Stomach (tissue), 19 donors: ENCODE data around the gene MPIG6B. TPM values are rescaled to one million over a fixed set of nuclear protein-coding genes. Genes with fewer than 3 reads are reported as not detected.

Source experiments
- DNase-seq, 2 donors: peaks; one replicate each; pipeline versions ENCODE4 v3.0.0 to v3.0.0-alpha.2; 2013 to 2019
- H3K27ac ChIP-seq, 5 donors: fragments of 200-600 bp in 4 of 5; sonication (generic) in 4 of 5; one replicate each; pipeline ENCODE4 v1.5.1; 2013 to 2019; ENCODE audit warnings: mild to moderate bottlenecking in 1 of 5, moderate library complexity in 1 of 5
- H3K27me3 ChIP-seq, 3 donors: fragments of 200-600 bp; sonication (generic); one replicate each; pipeline ENCODE4 v1.5.1; 2017 to 2019; ENCODE audit warnings: mixed run types in 1 of 3
- H3K36me3 ChIP-seq, 4 donors: fragments of 200-600 bp; sonication (generic); 1 replicate in 3 of 4; 2 replicates in 1 of 4; pipeline ENCODE4 v1.5.1; 2016 to 2019
- H3K4me1 ChIP-seq, 4 donors: fragments of 200-600 bp; sonication (generic); one replicate each; pipeline ENCODE4 v1.5.1; 2016 to 2019
- H3K4me3 ChIP-seq, 4 donors: fragments of 200-600 bp; sonication (generic) in 3 of 4; one replicate each; pipeline ENCODE4 v1.5.1; 2016 to 2019; ENCODE audit warnings: mild to moderate bottlenecking in 1 of 4
- H3K9me3 ChIP-seq, 4 donors: fragments of 200-600 bp; sonication (generic); one replicate each; pipeline ENCODE4 v1.5.1; 2016 to 2019
- CTCF ChIP-seq, 7 experiments: fragments of 450-650 bp in 4 of 7; fragments of 200-600 bp in 3 of 7; sonication (generic) in 3 of 7; IDR thresholded peaks; one replicate each; pipeline ENCODE4 v1.5.1; 2016 to 2019; ENCODE audit warnings: antibody characterized with exemption in 7 of 7, control low read depth in 2 of 7, mild to moderate bottlenecking in 1 of 7
- EP300 ChIP-seq: sonication (generic); formaldehyde crosslinking; IDR thresholded peaks from one replicate; pipeline ENCODE4 v1.6.1; 2017; ENCODE audit warnings: antibody characterized with exemption
- POLR2A ChIP-seq, 4 donors: fragments of 450-650 bp; IDR thresholded peaks; one replicate each; pipeline ENCODE4 v1.6.1; 2016; ENCODE audit warnings: antibody characterized with exemption in 4 of 4, control low read depth in 2 of 4, mild to moderate bottlenecking in 1 of 4, moderate library complexity in 1 of 4
- POLR2AphosphoS5 ChIP-seq, 3 donors: sonication (generic); formaldehyde crosslinking; IDR thresholded peaks; one replicate each; pipeline ENCODE4 v1.6.1; 2016; ENCODE audit warnings: antibody characterized with exemption in 3 of 3
- WGBS, 5 donors: extraction: QIAGEN DNeasy Blood & Tissue Kit in 3 of 5; methylation state at CpG; one replicate each; pipeline versions ENCODE4 v1.1.5 to v1.1.7; 2013 to 2018; 5-methylcytosine and 5-hydroxymethylcytosine counted together
- intact Hi-C: fragments of 100-400 bp; cut with DNase I; formaldehyde crosslinking; loops from one replicate; pipeline ENCODE4 v1.15.1; 2023; ENCODE audit warnings: low total_unique reads
- long read RNA-seq, 10 donors: transcript quantifications; one replicate each; lab custom pipeline, GENCODE V29; 2026
- polyA plus RNA-seq, 3 donors: library from polyadenylated mRNA; stranded (reverse); fragments of 200-250 nt; gene quantifications; one replicate each; pipeline ENCODE4 v1.2.3, GENCODE V29; 2013
- total RNA-seq, 5 donors: library from RNA; depleted of rRNA; stranded (reverse); fragments of >200 nt; gene quantifications; one replicate each; pipeline versions ENCODE4 v1.1.0 to v1.2.3, GENCODE V29; 2014 to 2016
- donor health status: healthy with polysubstance abuse.
- donor health status: Bipolar disorder and iron deficiency.
- donor health status: healthy.

The MPIG6B gene, protein sequence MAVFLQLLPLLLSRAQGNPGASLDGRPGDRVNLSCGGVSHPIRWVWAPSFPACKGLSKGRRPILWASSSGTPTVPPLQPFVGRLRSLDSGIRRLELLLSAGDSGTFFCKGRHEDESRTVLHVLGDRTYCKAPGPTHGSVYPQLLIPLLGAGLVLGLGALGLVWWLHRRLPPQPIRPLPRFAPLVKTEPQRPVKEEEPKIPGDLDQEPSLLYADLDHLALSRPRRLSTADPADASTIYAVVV
- not detected for total RNA-seq
- under 1 TPM in 1 of 3 donors, not detected in 2; 0.10 TPM for polyA plus RNA-seq
- long read RNA-seq, donor 1: 0 reads
- long read RNA-seq, donor 2: 0 reads
- long read RNA-seq, donor 3: 0 reads
- long read RNA-seq, donor 4: 0 reads
- long read RNA-seq, donor 5: 0 reads
- long read RNA-seq, donor 6: 0 reads
- long read RNA-seq, donor 7: 0 reads
- long read RNA-seq, donor 8: 0 reads
- long read RNA-seq, donor 9: 0 reads
- long read RNA-seq, donor 10: 0 reads

- DNase-seq: no peak
- no peaks in the 10 kb centered on the region for H3K9me3 ChIP-seq
- TF ChIP-seq POLR2AphosphoS5 (IDR thresholded peaks at IDR 0.05) (no peak), EP300 (no peak), CTCF (IDR thresholded peaks at IDR 0.05) (no peak), POLR2A (IDR thresholded peaks at IDR 0.05) (no peak)
- WGBS, 5 donors: 76 to 83% (median 78%) methylated on average over 32 to 46 of the region's 46 CpGs
- H3K4me3 ChIP-seq: no peak within 1 kb of the TSS
- peaks cover 5 to 34% (median 12%) of the 10 kb centered on the region in 4 donors for H3K4me1 ChIP-seq
- intact Hi-C loops: no loop called here
- H3K27ac ChIP-seq: no peak within 1 kb of the TSS
- no peaks in the 10 kb centered on the region for H3K27me3 ChIP-seq
- peaks cover 10 to 32% (median 27%) of the 10 kb centered on the region in 4 donors for H3K36me3 ChIP-seq
Measured at GRCh38 chr6:31723245-31723979, at the start of gene MPIG6B. Gene MPIG6B (plus strand): TSS chr6:31723373. CDS start chr6:31723384, 11 bp downstream.

- TF ChIP-seq POLR2A (IDR thresholded peaks at IDR 0.05) (no peak), EP300 (no peak), POLR2AphosphoS5 (IDR thresholded peaks at IDR 0.05) (no peak), CTCF (IDR thresholded peaks at IDR 0.05) (no peak)
- Histone ChIP-seq H3K4me1 (peaks cover 5 to 15% (median 13%) of the 10 kb centered on the region in 4 donors), H3K4me3 (no peak overlapping the region), H3K27ac (no peak overlapping the region), H3K27me3 (no peaks in the 10 kb centered on the region), H3K9me3 (no peaks in the 10 kb centered on the region), H3K36me3 (peaks cover 18 to 32% (median 29%) of the 10 kb centered on the region in 4 donors)
- WGBS, 5 donors: 75 to 89% (median 78%) methylated on average over 4 of the region's 4 CpGs
- intact Hi-C loops: no loop called here
- DNase-seq: no peak
Measured at GRCh38 chr6:31676322-31676903, 46.8 kb upstream of the MPIG6B start.

- H3K9me3 ChIP-seq: no peaks in the 10 kb centered on the region
- no peak overlapping the region for H3K4me3 ChIP-seq
- H3K36me3 ChIP-seq: peaks cover 13 to 27% (median 24%) of the 10 kb centered on the region in 4 donors
- TF ChIP-seq POLR2A (IDR thresholded peaks at IDR 0.05) (no peak), EP300 (no peak), CTCF (IDR thresholded peaks at IDR 0.05) (no peak), POLR2AphosphoS5 (IDR thresholded peaks at IDR 0.05) (no peak)
- intact Hi-C loops: no loop called here
- H3K27me3 ChIP-seq: no peaks in the 10 kb centered on the region
- no peak overlapping the region for H3K27ac ChIP-seq
- DNase-seq: no peak
- H3K4me1 ChIP-seq: peaks cover 9 to 20% (median 17%) of the 10 kb centered on the region in 4 donors
- WGBS, 5 donors: 68 to 87% (median 77%) methylated on average over 5 to 6 of the region's 6 CpGs
Measured at GRCh38 chr6:31676904-31677303, 46.3 kb upstream of the MPIG6B start.

DNA sequence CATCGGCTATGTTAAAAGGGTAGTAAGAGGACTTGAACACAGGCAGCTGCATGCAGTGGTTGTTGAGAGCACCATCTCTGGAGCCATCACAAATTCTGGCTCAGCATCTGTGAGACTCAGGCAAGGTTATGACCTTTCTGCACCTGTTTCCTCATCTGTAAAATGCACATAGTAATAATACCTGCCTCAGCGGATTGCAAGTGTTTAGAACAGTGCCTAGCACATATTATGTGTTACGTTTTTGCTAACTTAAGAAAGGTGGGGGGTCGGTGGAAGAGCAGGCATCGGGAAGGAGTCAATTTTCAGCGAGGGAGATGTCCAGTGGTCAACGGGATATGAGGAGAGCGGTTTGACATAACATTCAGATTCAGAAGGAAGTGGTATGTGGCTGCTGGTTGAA is 45.2 kb upstream of the MPIG6B start:
- Histone ChIP-seq H3K27ac (no peak overlapping the region), H3K4me3 (no peak overlapping the region), H3K4me1 (peaks cover 11 to 29% (median 22%) of the 10 kb centered on the region in 4 donors), H3K9me3 (no peaks in the 10 kb centered on the region), H3K27me3 (no peaks in the 10 kb centered on the region), H3K36me3 (peaks cover 4 to 16% (median 13%) of the 10 kb centered on the region in 4 donors)
- 70 to 79% (median 73%) methylated on average over 8 of the region's 8 CpGs for WGBS, 5 donors
- intact Hi-C loops: no loop called here
- TF ChIP-seq CTCF (IDR thresholded peaks at IDR 0.05) (no peak), POLR2AphosphoS5 (IDR thresholded peaks at IDR 0.05) (no peak), EP300 (no peak), POLR2A (IDR thresholded peaks at IDR 0.05) (no peak)
- no peak for DNase-seq
